Measurements from ENCODE around the gene TAOK3.
"Not testable (repeated sequence)": the region's sequence is repeated elsewhere in the genome, so short reads cannot be mapped to it uniquely, and the experiment has no call there.

TAOK3 gene

GRCh38 chr12:118299791-118300460 is 72.8 kb downstream of the TAOK3 start:
- no peak for DNase-seq (ENCODE audit: low read depth, low spot score)

DNA sequence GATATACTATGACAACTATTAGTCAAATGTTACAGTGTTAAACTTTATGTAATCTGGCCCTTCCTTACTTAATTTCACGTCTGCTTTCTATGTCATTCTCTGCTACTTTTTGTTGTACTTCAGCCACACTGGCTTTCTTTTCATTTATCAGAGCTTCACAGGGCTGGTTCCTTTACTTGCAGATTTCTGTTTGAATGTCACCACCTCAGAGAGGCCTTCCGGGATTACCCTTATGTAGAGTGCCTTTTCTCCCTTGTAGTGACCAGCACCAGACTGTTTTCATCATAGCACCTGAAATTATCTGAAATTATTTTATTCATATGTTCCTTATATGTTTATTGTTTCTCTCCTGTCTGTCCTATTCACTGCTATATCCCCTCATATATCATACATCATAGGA is 75.4 kb downstream of the TAOK3 start:
- no peak for DNase-seq (ENCODE audit: low read depth, low spot score)

- no peak for DNase-seq (ENCODE audit: low read depth, low spot score)
Observed at GRCh38 chr12:118292836-118293235, 79.9 kb downstream of the TAOK3 start.

DNA sequence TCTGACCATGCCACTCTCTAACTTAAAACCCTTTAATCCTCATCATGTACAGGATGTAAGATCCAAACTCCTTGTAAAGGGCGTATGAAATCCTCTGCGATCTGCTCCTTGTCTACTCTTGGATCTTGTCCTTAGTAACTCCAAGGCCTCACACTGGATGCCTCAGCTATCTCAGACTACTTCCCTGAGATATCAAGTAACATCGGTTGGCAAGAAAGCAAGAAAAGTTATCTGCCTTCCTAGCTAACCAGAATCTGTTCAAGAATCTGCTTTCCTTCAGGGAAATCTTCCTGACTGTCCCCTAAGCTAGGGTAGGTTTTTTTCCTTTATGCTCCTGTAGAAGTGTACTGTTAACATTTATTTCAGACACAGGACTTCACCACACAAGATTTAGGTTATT is 82.6 kb downstream of the TAOK3 start:
- DNase-seq (ENCODE audit: low read depth, low spot score), result no peak

DNA sequence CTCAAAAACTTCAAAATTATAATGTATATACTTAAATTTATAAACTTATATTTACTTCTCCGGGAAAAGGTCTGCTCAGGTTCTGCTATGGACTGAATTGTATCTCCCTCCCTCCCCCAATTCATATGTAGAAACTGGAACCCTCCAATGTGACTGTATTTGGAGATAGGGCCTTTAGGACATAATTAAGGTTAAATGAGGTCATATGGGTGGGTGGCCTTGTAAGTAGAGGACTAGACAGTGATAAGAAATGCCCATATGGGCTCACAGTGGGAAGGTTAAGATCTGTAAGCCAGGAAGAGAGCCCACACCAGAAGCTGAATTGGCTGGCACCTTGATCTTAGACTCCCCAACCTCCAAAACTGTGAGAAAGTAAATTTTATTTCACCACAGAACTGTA is 84.5 kb downstream of the TAOK3 start:
- no peak for DNase-seq (ENCODE audit: low read depth, low spot score)

GRCh38 chr12:118287728-118288127 is 85.0 kb downstream of the TAOK3 start:
- DNase-seq (ENCODE audit: low read depth, low spot score), result no peak

DNA sequence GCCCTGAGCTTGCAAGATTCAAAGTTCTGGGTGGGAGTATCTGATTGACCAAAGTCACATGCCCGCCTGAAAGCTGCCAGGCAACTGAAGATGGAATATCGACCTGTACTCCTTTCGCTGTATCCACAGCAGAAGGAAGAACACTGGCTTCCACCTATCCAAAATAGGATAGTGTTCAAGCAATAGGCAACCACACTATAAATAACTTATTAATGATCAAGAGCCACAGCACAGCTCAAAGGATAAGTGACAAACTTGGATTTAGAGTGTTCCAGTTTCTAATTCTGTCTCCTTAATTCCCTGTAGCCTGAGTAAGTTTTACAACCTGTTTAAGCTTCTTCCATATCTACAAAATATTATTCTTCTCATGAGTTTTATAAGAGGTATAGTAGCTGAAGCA is 89.9 kb downstream of the TAOK3 start:
- DNase-seq (ENCODE audit: low read depth, low spot score), result no peak

GRCh38 chr12:118278288-118278687 is 94.4 kb downstream of the TAOK3 start:
- not testable (repeated sequence) for DNase-seq (ENCODE audit: low read depth, low spot score)

DNA sequence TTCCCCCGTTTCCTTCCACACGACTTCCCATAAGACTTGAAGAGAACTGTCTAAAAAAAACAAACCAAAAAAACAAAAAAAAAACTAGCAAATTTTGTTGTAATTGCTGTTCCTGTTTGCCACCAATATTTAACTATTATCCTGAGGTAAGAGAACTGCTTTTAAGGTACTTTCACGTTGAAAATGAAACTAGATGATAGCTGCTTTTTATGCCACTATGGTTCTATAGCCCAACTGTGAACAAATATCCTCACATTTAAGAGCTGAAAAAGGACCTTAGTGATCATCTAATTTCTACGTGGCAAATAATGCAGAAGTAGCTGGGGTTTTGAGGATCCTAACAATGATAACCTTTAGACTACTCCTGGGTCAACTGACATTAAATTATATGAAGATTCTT is 98.6 kb downstream of the TAOK3 start:
- DNase-seq (ENCODE audit: low read depth, low spot score), result no peak

DNA sequence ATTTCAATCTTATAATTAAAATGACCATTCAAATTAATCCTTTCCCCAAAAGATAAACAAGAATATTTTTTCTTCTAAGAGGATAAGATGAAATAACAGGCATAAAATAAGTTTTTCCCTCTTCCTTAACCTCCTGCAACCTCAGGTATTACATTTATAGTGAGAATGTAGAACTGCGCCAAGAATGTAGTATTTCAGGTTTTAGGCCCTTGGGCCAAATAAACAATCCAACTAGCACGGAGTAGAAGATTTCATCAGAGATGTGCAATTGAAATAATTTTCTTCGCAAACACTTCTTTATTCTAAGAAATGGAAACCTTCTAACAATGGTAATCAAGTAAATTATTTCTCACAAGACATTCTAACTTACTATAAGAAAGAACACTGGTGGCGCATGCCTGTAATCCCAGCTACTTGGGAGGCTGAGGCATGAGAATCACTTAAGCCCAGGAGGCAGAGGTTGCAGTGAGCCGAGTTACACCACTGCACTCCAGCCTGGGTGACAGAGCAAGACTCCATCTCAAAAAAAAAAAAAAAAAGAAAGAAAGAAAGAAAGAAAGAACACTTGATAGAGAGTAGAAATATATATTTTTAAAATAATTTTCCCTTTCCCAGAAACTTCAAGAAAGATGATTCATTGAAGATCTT is 100.8 kb downstream of the TAOK3 start:
- peak; percentile 49 for DNase-seq (ENCODE audit: low read depth, low spot score)

DNA sequence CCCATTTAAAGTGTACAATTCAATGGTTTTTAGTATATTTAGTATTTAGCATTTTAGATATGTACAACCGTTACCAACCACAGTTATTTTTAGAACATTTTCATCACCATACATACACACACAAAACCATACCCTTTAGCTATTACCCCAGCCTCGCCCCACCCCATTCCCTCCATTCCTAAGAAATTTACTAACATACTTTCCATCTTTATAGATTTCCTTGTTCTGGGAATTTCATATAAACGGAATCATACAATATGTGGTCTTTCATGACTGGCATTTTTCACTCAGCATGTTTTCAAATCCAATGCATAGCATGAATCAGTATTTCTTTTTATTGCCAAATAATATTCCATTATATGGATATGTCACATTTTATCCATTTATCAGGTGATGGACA is 101.5 kb downstream of the TAOK3 start:
- DNase-seq (ENCODE audit: low read depth, low spot score), result no peak

GRCh38 chr12:118269806-118270205 is 102.9 kb downstream of the TAOK3 start:
- DNase-seq (ENCODE audit: low read depth, low spot score), result no peak

GRCh38 chr12:118259079-118259478 is 113.6 kb downstream of the TAOK3 start:
- DNase-seq (ENCODE audit: low read depth, low spot score), result no peak

- DNase-seq (ENCODE audit: low read depth, low spot score), result no peak
Observed at GRCh38 chr12:118256352-118256751, 116.4 kb downstream of the TAOK3 start.

GRCh38 chr12:118249547-118249946 is 123.2 kb downstream of the TAOK3 start:
- no peak for DNase-seq (ENCODE audit: low read depth, low spot score)

DNA sequence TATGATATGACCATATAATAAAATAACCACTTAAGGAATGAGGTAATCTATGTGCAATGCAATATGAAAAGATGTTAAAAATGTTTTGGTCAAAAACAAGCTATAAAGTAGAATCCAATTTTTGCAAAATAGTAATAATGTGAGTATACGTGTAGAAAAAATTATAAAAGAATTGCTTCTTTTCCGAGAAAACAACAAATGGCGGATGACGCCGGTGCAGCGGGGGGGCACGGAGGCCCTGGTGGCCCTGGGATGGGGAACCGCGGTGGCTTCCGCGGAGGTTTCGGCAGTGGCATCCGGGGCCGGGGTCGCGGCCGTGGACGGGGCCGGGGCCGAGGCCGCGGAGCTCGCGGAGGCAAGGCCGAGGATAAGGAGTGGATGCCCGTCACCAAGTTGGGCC is 126.8 kb downstream of the TAOK3 start:
- DNase-seq (ENCODE audit: low read depth, low spot score), result not testable (repeated sequence)

DNA sequence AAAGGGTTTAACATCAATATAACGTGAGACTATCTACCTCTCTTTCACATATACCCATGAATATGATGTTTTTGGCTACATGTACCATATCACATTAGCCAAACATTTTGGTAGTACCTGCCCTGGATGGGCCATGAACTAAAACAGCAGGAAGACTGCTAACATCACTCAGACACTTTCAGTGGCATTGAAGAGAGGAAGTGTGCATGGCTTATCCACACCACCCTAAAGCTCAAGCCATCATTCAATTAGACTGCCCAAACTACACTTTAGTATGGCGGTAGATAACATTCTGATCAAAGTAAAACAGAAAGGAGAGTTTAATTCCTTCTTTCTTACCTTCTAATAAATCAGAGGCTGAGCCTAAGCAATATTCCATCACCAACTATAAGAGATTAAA is 133.8 kb downstream of the TAOK3 start:
- no peak for DNase-seq (ENCODE audit: low read depth, low spot score)

- DNase-seq (ENCODE audit: low read depth, low spot score), result no peak
Observed at GRCh38 chr12:118237908-118238307, 134.8 kb downstream of the TAOK3 start.

- no peak for DNase-seq (ENCODE audit: low read depth, low spot score)
Observed at GRCh38 chr12:118237052-118237665, 135.5 kb downstream of the TAOK3 start.

DNA sequence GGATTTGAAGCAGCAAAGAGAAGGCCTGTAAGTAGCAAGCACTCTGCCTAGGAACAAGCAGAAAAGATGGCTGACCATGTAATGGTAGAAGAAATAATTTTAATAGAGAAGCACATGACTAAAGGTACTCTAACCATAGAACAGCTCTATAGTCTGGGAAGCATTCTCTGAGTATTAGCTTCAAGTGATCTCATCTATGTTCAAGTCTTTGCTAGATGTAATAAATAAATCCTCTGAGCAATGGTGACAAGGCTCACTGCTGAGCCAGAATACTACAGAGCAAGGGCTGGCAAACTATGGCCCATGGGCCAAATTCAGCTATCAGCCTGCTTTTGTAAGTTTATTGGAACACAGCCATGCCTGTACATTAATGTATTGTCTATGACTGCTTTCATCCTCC is 152.0 kb downstream of the TAOK3 start:
- DNase-seq (ENCODE audit: low read depth, low spot score), result no peak

GRCh38 chr12:118219772-118220171 is 152.9 kb downstream of the TAOK3 start:
- no peak for DNase-seq (ENCODE audit: low read depth, low spot score)

- DNase-seq (ENCODE audit: low read depth, low spot score), result no peak
Observed at GRCh38 chr12:118219106-118219505, 153.6 kb downstream of the TAOK3 start.

DNA sequence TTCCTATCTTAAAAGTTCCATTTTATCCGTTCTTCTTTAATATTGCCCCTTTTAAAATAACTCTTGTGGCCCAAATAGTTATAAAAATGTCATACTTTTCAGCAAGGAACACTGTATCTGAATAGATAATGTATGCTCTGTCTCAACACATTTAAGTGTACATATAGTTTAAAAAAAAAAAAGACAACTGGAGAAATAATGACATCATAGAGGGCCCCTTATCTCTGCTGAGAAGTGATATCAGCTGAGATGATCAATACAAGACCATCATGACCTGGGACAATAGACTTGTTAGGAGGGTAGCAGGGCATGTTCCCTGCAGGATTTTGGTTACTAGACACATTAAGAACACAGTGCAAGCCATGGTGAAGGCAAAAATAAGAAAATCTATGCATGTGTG is 159.3 kb downstream of the TAOK3 start:
- no peak for DNase-seq (ENCODE audit: low read depth, low spot score)
